AG09319 (cell line): ENCODE measurements around the gene ERCC1.
"Not testable (repeated sequence)": the region's sequence is repeated elsewhere in the genome, so short reads cannot be mapped to it uniquely, and the experiment has no call there.

ENCODE experiments used
- DNase-seq: peaks from one replicate; pipeline ENCODE4 v3.0.0-alpha.2; 2010; ENCODE audit warnings: low read depth; ENCODE audit errors: extremely low read depth
- CTCF ChIP-seq: IDR thresholded peaks from 2 replicates; pipeline ENCODE4 v1.5.1; 2011; ENCODE audit warnings: low read depth, mild to moderate bottlenecking, inconsistent platforms, low read length, moderate library complexity

ERCC1 gene

GRCh38 chr19:45440873-45441654 is 17.3 kb upstream of the ERCC1 start:
- no peak for TF ChIP-seq CTCF

GRCh38 chr19:45440259-45440638 is 16.5 kb upstream of the ERCC1 start:
- no peak for DNase-seq
- TF ChIP-seq CTCF = no peak

More at GRCh38 chr19:45440873-45441654, 17.3 kb upstream of the ERCC1 start:
- no peak for DNase-seq

GRCh38 chr19:45439569-45440258 is 16.0 kb upstream of the ERCC1 start:
- peak; percentile 83 for TF ChIP-seq CTCF
- DNase-seq = peak; percentile 47

DNA sequence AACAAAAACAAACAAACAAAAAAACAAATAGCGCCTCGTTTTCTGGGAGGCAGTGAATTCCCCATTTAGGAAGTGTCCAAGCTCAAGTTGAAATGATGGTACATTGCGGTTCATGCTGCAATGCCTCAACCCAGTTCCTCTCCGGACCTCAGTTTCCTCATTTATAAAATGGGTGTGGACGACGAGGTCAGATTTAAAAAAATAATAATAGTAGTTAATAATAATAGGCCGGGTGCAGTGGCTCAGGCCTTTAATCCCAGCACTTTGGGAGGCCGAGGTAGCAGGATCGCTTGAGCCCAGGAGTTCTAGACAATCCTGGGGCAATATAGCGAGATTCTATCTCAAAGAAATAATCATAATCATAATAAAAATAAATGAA is 15.5 kb upstream of the ERCC1 start:
- TF ChIP-seq CTCF = no peak
- DNase-seq = no peak

- no peak for DNase-seq
Measured at GRCh38 chr19:45437328-45437727, 13.6 kb upstream of the ERCC1 start.

DNA sequence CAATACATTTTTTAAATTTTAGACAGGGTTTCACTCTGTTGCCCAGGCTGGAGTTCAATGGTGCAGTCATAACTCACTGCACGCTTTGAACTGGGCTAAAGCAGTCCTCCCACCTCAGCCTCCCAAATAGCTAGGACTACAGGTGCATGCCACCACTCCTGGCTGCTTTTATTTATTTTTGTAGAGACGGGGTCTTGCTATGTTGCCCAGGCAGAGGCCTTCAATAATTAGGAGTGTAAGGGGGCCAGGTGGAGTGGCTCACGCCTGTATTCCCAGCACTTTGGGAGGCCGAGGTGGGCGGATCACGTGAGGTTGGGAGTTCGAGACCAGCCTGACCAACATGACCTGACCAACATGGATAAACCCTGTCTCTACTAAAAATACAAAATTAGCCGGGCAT is 8.8 kb upstream of the ERCC1 start:
- not testable (repeated sequence) for DNase-seq

More at GRCh38 chr19:45437328-45437727, 13.6 kb upstream of the ERCC1 start:
- no peak for TF ChIP-seq CTCF

DNA sequence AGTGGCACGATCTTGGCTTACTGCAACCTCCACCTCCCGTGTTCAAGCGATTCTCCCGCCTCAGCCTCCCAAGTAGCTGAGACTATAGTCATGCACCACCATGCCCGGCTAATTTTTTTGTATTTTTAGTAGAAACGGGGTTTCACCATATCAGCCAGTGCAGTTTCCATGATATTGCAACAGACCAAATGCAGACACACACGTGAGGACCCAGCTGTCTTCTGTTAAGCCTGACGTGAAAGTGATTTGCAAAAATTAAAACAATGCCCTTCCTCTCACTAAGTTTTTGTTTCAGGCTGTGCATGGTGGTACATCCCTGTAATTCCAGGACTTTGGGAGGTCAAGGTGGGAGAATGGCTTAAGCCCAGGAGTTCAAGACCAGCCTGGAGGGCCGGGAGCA is 7.3 kb upstream of the ERCC1 start:
- not testable (repeated sequence) for DNase-seq

- DNase-seq = not testable (repeated sequence)
Measured at GRCh38 chr19:45429896-45430295, 6.2 kb upstream of the ERCC1 start.
